OCI-LY7 (cell line): ENCODE measurements around the gene TEKT5.

Experiments used
- CTCF ChIP-seq: fragments of 200-600 bp; sonication (generic); conservative IDR thresholded peaks from 2 replicates; pipeline ENCODE4 v1.5.1; 2014; ENCODE audit warnings: mild to moderate bottlenecking, antibody characterized with exemption, low read length, moderate library complexity, mixed read lengths
- EZH2phosphoT487 ChIP-seq: fragments of 200-600 bp; sonication (generic); IDR thresholded peaks from 2 replicates; pipeline ENCODE4 v1.6.1; 2018; ENCODE audit warnings: low read depth, borderline replicate concordance, mild to moderate bottlenecking, mixed run types, antibody characterized with exemption, low read length, moderate library complexity, mixed read lengths

DNA sequence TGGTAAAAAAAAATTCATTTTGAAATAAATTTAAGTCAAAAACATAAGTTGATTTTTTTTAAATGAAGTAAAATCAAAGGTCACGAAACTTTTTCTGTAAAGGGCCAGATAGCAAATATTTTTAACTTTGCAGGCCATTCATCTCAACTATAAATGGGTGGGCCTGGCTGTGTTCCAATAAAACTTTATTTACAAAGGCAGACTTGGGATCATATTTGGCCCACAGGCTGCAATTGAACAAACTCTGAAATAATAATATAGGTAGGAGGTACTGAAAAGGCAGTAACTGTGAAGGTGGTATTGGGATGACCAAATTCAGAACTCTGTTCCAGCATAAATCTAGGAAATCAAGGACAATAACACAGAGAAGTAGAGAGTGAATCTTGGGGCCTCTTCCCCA, 102.1 kb downstream of the TEKT5 start:
- TF ChIP-seq CTCF, result no peak
- no peak for TF ChIP-seq EZH2phosphoT487
